ENCODE results near the gene ZBTB7B. TPM values are rescaled to one million over a fixed set of nuclear protein-coding genes. Genes with fewer than 3 reads are reported as not detected.
A peak's percentile ranks its signal among the peaks of the same experiment; 100 is the strongest.

ZBTB7B gene
- total RNA-seq, 4 donors from 2014 or later, result 101 to 220 (median 113) TPM

GRCh38 chr1:155037851-155038441, 35.3 kb downstream of the ZBTB7B start:
- no peak for DNase-seq
- peak overlapping the region; percentile 88 to 92 (median 90) for H3K27ac ChIP-seq
- no peaks in the 10 kb centered on the region for H3K36me3 ChIP-seq
- no peaks in the 10 kb centered on the region for H3K9me3 ChIP-seq
- TF ChIP-seq POLR2A (IDR thresholded peaks at IDR 0.05) (no peak), CTCF (IDR thresholded peaks at IDR 0.05) (peak in 1 of 6 experiments; percentile 3)
- no peaks in the 10 kb centered on the region for H3K27me3 ChIP-seq
- H3K4me3 ChIP-seq, result peak overlapping the region in 2 of 4 donors; percentile 5 to 26
- intact Hi-C loops (cut with DNase I), result no loop called here
- WGBS, 2 donors, result 45 to 61% methylated on average over 6 of the region's 6 CpGs
- peaks cover 26 to 63% (median 42%) of the 10 kb centered on the region in 3 donors for H3K4me1 ChIP-seq

GRCh38 chr1:155038602-155039307, 36.2 kb downstream of the ZBTB7B start:
- peak overlapping the region; percentile 88 to 92 (median 90) for H3K27ac ChIP-seq

GRCh38 chr1:155039308-155039669, 36.7 kb downstream of the ZBTB7B start:
- Histone ChIP-seq H3K4me1 (peaks cover 24 to 69% (median 39%) of the 10 kb centered on the region in 3 donors), H3K27me3 (no peaks in the 10 kb centered on the region), H3K4me3 (no peak overlapping the region), H3K36me3 (no peaks in the 10 kb centered on the region), H3K9me3 (no peaks in the 10 kb centered on the region), H3K27ac (peak overlapping the region; percentile 88 to 92 (median 90))
- intact Hi-C loops (cut with DNase I), result no loop called here
- DNase-seq, result no peak
- WGBS, 2 donors, result 33 to 67% methylated on average over 1 of the region's 4 CpGs
- TF ChIP-seq CTCF (IDR thresholded peaks at IDR 0.05), result no peak
- no peak for TF ChIP-seq POLR2A (IDR thresholded peaks at IDR 0.05)

More at GRCh38 chr1:155038602-155039307, 36.2 kb downstream of the ZBTB7B start:
- Histone ChIP-seq H3K36me3 (no peaks in the 10 kb centered on the region), H3K9me3 (no peaks in the 10 kb centered on the region), H3K4me3 (peak overlapping the region in 1 of 4 donors; percentile 5), H3K4me1 (peaks cover 26 to 69% (median 42%) of the 10 kb centered on the region in 3 donors), H3K27me3 (no peaks in the 10 kb centered on the region)
- TF ChIP-seq POLR2A (IDR thresholded peaks at IDR 0.05), result peak in 2 of 4 donors; percentile 22 to 50
- TF ChIP-seq CTCF (IDR thresholded peaks at IDR 0.05), result no peak
- DNase-seq, result no peak
- 16 to 23% methylated on average over 8 of the region's 8 CpGs for WGBS, 2 donors
- intact Hi-C loops (cut with DNase I), result no loop called here

- DNase-seq, result no peak
- Histone ChIP-seq H3K36me3 (no peaks in the 10 kb centered on the region), H3K4me1 (peaks cover 20 to 71% (median 42%) of the 10 kb centered on the region in 3 donors), H3K27ac (peak overlapping the region in 1 of 4 donors; percentile 92), H3K27me3 (no peaks in the 10 kb centered on the region), H3K4me3 (no peak overlapping the region), H3K9me3 (no peaks in the 10 kb centered on the region)
- TF ChIP-seq CTCF (IDR thresholded peaks at IDR 0.05), result no peak
- TF ChIP-seq POLR2A (IDR thresholded peaks at IDR 0.05), result no peak
- intact Hi-C loops (cut with DNase I), result no loop called here
- 90 to 91% methylated on average over 13 to 14 of the region's 14 CpGs for WGBS, 2 donors
Measured at GRCh38 chr1:155040358-155041093, 37.9 kb downstream of the ZBTB7B start.

- no peak for DNase-seq
- TF ChIP-seq CTCF (IDR thresholded peaks at IDR 0.05) (no peak), POLR2A (IDR thresholded peaks at IDR 0.05) (no peak)
- H3K27me3 ChIP-seq, result no peaks in the 10 kb centered on the region
- H3K9me3 ChIP-seq, result no peaks in the 10 kb centered on the region
- no peaks in the 10 kb centered on the region for H3K36me3 ChIP-seq
- intact Hi-C loops (cut with DNase I), result no loop called here
- H3K27ac ChIP-seq, result no peak overlapping the region
- 81 to 85% methylated on average over 5 of the region's 5 CpGs for WGBS, 2 donors
- H3K4me1 ChIP-seq, result peaks cover 14 to 56% (median 30%) of the 10 kb centered on the region in 3 donors
- H3K4me3 ChIP-seq, result no peak overlapping the region
Measured at GRCh38 chr1:155042789-155043188, 40.2 kb downstream of the ZBTB7B start.

All from esophagus squamous epithelium (tissue), 5 donors.